ENCODE measurements around the gene ASB15.

The ASB15 gene

DNA sequence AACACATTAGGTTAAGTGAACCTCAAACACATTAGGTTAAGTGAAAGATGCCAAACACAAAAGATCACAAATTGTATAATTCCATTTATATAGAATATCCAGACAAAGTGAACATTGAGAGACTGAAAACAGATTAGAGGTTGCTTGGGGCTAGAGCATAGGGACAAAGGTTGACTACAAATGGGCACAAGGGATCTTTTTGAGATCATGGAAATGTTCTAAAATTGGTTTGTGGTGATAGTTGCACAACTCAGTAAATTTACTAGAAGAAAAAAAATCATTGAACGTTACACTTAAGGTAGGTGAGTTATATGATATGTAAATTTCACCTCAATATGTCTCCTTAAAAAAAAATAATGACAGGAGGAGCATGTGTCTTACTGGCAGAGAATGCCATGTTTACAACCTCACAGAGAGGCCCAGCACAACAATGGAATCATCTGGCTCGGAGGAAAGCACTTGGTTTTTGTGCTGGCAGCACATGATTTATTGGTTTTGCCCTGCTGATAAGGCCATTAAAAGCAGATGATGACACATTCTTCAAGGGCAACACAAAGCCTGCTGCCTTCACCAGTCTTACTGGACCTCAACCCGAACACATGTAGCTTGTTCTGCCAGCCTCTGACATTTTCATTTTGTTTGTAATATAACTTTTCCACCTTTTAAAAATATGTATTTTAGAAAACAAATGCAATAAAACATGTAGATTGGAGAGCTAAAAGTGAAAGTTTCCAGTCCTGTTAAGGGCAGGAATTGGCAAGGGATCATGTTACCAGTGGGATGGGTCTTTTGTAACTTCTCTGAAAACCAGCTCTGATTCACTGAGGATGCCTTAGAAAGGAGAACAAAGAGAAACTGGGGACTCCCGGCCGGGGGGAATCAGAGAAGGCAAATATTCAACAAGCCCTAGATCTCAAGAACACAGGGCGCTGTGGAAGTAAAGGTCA is 42.1 kb downstream of the ASB15 start:
- peak; percentile 86 for ATAC-seq
- peak; percentile 80 for TF ChIP-seq ZFP3 (CRISPR knock-in tag; IDR thresholded peaks at IDR 0.05)
- no peak for TF ChIP-seq OSR1 (CRISPR knock-in tag; IDR thresholded peaks at IDR 0.05)
- no peak for TF ChIP-seq ZC3H10 (CRISPR knock-in tag; IDR thresholded peaks at IDR 0.05)
- TF ChIP-seq, protein P1, sequence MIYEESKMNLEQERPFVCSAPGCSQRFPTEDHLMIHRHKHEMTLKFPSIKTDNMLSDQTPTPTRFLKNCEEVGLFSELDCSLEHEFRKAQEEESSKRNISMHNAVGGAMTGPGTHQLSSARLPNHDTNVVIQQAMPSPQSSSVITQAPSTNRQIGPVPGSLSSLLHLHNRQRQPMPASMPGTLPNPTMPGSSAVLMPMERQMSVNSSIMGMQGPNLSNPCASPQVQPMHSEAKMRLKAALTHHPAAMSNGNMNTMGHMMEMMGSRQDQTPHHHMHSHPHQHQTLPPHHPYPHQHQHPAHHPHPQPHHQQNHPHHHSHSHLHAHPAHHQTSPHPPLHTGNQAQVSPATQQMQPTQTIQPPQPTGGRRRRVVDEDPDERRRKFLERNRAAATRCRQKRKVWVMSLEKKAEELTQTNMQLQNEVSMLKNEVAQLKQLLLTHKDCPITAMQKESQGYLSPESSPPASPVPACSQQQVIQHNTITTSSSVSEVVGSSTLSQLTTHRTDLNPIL (CRISPR knock-in tag; IDR thresholded peaks at IDR 0.05; ENCODE audit: low read depth), result peak; percentile 60; the same call in 1 of the 2 replicates
- TF ChIP-seq TOX (CRISPR knock-in tag; IDR thresholded peaks at IDR 0.05; ENCODE audit: borderline replicate concordance), result 0 out of 2 replicates have a peak, but pooled peaks have one; percentile 14
- TF ChIP-seq, protein P2, sequence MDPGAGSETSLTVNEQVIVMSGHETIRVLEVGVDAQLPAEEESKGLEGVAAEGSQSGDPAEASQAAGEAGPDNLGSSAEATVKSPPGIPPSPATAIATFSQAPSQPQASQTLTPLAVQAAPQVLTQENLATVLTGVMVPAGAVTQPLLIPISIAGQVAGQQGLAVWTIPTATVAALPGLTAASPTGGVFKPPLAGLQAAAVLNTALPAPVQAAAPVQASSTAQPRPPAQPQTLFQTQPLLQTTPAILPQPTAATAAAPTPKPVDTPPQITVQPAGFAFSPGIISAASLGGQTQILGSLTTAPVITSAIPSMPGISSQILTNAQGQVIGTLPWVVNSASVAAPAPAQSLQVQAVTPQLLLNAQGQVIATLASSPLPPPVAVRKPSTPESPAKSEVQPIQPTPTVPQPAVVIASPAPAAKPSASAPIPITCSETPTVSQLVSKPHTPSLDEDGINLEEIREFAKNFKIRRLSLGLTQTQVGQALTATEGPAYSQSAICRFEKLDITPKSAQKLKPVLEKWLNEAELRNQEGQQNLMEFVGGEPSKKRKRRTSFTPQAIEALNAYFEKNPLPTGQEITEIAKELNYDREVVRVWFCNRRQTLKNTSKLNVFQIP (CRISPR knock-in tag; IDR thresholded peaks at IDR 0.05; ENCODE audit: borderline replicate concordance, low read depth), result no peak
- TF ChIP-seq, protein P3, sequence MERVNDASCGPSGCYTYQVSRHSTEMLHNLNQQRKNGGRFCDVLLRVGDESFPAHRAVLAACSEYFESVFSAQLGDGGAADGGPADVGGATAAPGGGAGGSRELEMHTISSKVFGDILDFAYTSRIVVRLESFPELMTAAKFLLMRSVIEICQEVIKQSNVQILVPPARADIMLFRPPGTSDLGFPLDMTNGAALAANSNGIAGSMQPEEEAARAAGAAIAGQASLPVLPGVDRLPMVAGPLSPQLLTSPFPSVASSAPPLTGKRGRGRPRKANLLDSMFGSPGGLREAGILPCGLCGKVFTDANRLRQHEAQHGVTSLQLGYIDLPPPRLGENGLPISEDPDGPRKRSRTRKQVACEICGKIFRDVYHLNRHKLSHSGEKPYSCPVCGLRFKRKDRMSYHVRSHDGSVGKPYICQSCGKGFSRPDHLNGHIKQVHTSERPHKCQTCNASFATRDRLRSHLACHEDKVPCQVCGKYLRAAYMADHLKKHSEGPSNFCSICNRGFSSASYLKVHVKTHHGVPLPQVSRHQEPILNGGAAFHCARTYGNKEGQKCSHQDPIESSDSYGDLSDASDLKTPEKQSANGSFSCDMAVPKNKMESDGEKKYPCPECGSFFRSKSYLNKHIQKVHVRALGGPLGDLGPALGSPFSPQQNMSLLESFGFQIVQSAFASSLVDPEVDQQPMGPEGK (CRISPR knock-in tag; IDR thresholded peaks at IDR 0.05; ENCODE audit: borderline replicate concordance), result peak; percentile 52; the same call in 1 of the 2 replicates
- 0 out of 2 replicates have a peak, but pooled peaks have one; percentile 28 for TF ChIP-seq CSDC2 (CRISPR knock-in tag; IDR thresholded peaks at IDR 0.05)
- TF ChIP-seq SNAI2 (CRISPR knock-in tag; IDR thresholded peaks at IDR 0.05), result peak; percentile 77; the same call in 1 of the 2 replicates
- no peak for TF ChIP-seq ARNTL (CRISPR knock-in tag; IDR thresholded peaks at IDR 0.05; ENCODE audit: borderline replicate concordance, low read depth)
- TF ChIP-seq TCF4 (CRISPR knock-in tag; IDR thresholded peaks at IDR 0.05; ENCODE audit: borderline replicate concordance), result peak; percentile 86
- TF ChIP-seq RARB (CRISPR knock-in tag; IDR thresholded peaks at IDR 0.05), result no peak
- no peak for TF ChIP-seq ZNF565 (CRISPR knock-in tag; conservative IDR thresholded peaks at IDR 0.05; ENCODE audit: low read depth)
- TF ChIP-seq GLIS3 (CRISPR knock-in tag; IDR thresholded peaks at IDR 0.05), result peak; percentile 40; the same call in 1 of the 2 replicates
- TF ChIP-seq ISL1 (CRISPR knock-in tag; IDR thresholded peaks at IDR 0.05), result peak; percentile 92
- TF ChIP-seq, protein P4, sequence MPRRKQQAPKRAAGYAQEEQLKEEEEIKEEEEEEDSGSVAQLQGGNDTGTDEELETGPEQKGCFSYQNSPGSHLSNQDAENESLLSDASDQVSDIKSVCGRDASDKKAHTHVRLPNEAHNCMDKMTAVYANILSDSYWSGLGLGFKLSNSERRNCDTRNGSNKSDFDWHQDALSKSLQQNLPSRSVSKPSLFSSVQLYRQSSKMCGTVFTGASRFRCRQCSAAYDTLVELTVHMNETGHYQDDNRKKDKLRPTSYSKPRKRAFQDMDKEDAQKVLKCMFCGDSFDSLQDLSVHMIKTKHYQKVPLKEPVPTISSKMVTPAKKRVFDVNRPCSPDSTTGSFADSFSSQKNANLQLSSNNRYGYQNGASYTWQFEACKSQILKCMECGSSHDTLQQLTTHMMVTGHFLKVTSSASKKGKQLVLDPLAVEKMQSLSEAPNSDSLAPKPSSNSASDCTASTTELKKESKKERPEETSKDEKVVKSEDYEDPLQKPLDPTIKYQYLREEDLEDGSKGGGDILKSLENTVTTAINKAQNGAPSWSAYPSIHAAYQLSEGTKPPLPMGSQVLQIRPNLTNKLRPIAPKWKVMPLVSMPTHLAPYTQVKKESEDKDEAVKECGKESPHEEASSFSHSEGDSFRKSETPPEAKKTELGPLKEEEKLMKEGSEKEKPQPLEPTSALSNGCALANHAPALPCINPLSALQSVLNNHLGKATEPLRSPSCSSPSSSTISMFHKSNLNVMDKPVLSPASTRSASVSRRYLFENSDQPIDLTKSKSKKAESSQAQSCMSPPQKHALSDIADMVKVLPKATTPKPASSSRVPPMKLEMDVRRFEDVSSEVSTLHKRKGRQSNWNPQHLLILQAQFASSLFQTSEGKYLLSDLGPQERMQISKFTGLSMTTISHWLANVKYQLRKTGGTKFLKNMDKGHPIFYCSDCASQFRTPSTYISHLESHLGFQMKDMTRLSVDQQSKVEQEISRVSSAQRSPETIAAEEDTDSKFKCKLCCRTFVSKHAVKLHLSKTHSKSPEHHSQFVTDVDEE (CRISPR knock-in tag; IDR thresholded peaks at IDR 0.05), result peak; percentile 95

DNA sequence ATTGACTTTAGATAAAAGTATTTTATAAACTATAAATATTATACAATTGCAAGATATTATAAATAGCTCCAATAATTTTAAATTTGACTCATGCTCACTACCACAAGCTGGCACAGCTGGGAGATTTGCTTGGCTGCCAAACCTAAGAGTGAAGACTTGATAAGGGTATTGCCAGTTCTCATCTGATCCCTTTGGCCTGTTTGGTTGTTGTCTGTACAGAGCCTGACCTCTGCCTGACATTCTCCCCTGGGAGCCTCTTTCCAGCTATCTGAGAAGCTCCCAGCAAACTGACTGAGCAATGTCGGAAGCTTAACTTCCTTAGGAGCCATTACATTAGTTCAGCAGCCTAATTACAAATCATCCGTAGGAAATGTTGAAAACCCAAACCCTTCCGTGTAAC is 43.9 kb downstream of the ASB15 start:
- ATAC-seq, result no peak
- TF ChIP-seq ZNF70 (CRISPR knock-in tag; IDR thresholded peaks at IDR 0.05), result no peak
- no peak for TF ChIP-seq TOX (CRISPR knock-in tag; IDR thresholded peaks at IDR 0.05; ENCODE audit: borderline replicate concordance)
- TF ChIP-seq RARB (CRISPR knock-in tag; IDR thresholded peaks at IDR 0.05), result no peak
- no peak for TF ChIP-seq ESRRG (CRISPR knock-in tag; IDR thresholded peaks at IDR 0.05)
- no peak for TF ChIP-seq SNAI2 (CRISPR knock-in tag; IDR thresholded peaks at IDR 0.05)
- TF ChIP-seq ZFP3 (CRISPR knock-in tag; IDR thresholded peaks at IDR 0.05), result no peak
- TF ChIP-seq BACH2 (CRISPR knock-in tag; IDR thresholded peaks at IDR 0.05; ENCODE audit: borderline replicate concordance), result no peak
- no peak for TF ChIP-seq ISL1 (CRISPR knock-in tag; IDR thresholded peaks at IDR 0.05)
- no peak for TF ChIP-seq CSDC2 (CRISPR knock-in tag; IDR thresholded peaks at IDR 0.05)
- TF ChIP-seq GLIS3 (CRISPR knock-in tag; IDR thresholded peaks at IDR 0.05), result no peak
- no peak for TF ChIP-seq OSR1 (CRISPR knock-in tag; IDR thresholded peaks at IDR 0.05)
- no peak for TF ChIP-seq TCF4 (CRISPR knock-in tag; IDR thresholded peaks at IDR 0.05; ENCODE audit: borderline replicate concordance)
- no peak for TF ChIP-seq ZC3H10 (CRISPR knock-in tag; IDR thresholded peaks at IDR 0.05)
- no peak for TF ChIP-seq PPARA (CRISPR knock-in tag; IDR thresholded peaks at IDR 0.05; ENCODE audit: borderline replicate concordance)
- TF ChIP-seq ZNF565 (CRISPR knock-in tag; conservative IDR thresholded peaks at IDR 0.05; ENCODE audit: low read depth), result no peak
- TF ChIP-seq, protein P1 (CRISPR knock-in tag; IDR thresholded peaks at IDR 0.05; ENCODE audit: low read depth), result no peak
- TF ChIP-seq, protein P5, sequence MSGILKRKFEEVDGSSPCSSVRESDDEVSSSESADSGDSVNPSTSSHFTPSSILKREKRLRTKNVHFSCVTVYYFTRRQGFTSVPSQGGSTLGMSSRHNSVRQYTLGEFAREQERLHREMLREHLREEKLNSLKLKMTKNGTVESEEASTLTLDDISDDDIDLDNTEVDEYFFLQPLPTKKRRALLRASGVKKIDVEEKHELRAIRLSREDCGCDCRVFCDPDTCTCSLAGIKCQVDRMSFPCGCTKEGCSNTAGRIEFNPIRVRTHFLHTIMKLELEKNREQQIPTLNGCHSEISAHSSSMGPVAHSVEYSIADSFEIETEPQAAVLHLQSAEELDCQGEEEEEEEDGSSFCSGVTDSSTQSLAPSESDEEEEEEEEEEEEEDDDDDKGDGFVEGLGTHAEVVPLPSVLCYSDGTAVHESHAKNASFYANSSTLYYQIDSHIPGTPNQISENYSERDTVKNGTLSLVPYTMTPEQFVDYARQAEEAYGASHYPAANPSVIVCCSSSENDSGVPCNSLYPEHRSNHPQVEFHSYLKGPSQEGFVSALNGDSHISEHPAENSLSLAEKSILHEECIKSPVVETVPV (CRISPR knock-in tag; IDR thresholded peaks at IDR 0.05), result no peak
- no peak for TF ChIP-seq ZFP30 (CRISPR knock-in tag; IDR thresholded peaks at IDR 0.05)
